ENCODE results near the gene PEX11A.

GRCh38 chr15:89649013-89649625 lies 41.4 kb downstream of the PEX11A start:
- TF ChIP-seq, protein P1, sequence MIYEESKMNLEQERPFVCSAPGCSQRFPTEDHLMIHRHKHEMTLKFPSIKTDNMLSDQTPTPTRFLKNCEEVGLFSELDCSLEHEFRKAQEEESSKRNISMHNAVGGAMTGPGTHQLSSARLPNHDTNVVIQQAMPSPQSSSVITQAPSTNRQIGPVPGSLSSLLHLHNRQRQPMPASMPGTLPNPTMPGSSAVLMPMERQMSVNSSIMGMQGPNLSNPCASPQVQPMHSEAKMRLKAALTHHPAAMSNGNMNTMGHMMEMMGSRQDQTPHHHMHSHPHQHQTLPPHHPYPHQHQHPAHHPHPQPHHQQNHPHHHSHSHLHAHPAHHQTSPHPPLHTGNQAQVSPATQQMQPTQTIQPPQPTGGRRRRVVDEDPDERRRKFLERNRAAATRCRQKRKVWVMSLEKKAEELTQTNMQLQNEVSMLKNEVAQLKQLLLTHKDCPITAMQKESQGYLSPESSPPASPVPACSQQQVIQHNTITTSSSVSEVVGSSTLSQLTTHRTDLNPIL (CRISPR knock-in tag; IDR thresholded peaks at IDR 0.05; ENCODE audit: low read depth): no peak
- no peak for TF ChIP-seq ARNTL (CRISPR knock-in tag; IDR thresholded peaks at IDR 0.05; ENCODE audit: borderline replicate concordance, low read depth)
- no peak for TF ChIP-seq ZFP30 (CRISPR knock-in tag; IDR thresholded peaks at IDR 0.05)
- no peak for TF ChIP-seq TOX (CRISPR knock-in tag; IDR thresholded peaks at IDR 0.05; ENCODE audit: borderline replicate concordance)
- no peak for TF ChIP-seq ISL1 (CRISPR knock-in tag; IDR thresholded peaks at IDR 0.05)
- no peak for TF ChIP-seq CSDC2 (CRISPR knock-in tag; IDR thresholded peaks at IDR 0.05)
- TF ChIP-seq SNAI2 (CRISPR knock-in tag; IDR thresholded peaks at IDR 0.05): no peak
- TF ChIP-seq, protein P2, sequence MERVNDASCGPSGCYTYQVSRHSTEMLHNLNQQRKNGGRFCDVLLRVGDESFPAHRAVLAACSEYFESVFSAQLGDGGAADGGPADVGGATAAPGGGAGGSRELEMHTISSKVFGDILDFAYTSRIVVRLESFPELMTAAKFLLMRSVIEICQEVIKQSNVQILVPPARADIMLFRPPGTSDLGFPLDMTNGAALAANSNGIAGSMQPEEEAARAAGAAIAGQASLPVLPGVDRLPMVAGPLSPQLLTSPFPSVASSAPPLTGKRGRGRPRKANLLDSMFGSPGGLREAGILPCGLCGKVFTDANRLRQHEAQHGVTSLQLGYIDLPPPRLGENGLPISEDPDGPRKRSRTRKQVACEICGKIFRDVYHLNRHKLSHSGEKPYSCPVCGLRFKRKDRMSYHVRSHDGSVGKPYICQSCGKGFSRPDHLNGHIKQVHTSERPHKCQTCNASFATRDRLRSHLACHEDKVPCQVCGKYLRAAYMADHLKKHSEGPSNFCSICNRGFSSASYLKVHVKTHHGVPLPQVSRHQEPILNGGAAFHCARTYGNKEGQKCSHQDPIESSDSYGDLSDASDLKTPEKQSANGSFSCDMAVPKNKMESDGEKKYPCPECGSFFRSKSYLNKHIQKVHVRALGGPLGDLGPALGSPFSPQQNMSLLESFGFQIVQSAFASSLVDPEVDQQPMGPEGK (CRISPR knock-in tag; IDR thresholded peaks at IDR 0.05; ENCODE audit: borderline replicate concordance): no peak
- TF ChIP-seq GLIS3 (CRISPR knock-in tag; IDR thresholded peaks at IDR 0.05): no peak
- TF ChIP-seq, protein P3, sequence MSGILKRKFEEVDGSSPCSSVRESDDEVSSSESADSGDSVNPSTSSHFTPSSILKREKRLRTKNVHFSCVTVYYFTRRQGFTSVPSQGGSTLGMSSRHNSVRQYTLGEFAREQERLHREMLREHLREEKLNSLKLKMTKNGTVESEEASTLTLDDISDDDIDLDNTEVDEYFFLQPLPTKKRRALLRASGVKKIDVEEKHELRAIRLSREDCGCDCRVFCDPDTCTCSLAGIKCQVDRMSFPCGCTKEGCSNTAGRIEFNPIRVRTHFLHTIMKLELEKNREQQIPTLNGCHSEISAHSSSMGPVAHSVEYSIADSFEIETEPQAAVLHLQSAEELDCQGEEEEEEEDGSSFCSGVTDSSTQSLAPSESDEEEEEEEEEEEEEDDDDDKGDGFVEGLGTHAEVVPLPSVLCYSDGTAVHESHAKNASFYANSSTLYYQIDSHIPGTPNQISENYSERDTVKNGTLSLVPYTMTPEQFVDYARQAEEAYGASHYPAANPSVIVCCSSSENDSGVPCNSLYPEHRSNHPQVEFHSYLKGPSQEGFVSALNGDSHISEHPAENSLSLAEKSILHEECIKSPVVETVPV (CRISPR knock-in tag; IDR thresholded peaks at IDR 0.05): no peak
- TF ChIP-seq ESRRG (CRISPR knock-in tag; IDR thresholded peaks at IDR 0.05): no peak
- TF ChIP-seq RARB (CRISPR knock-in tag; IDR thresholded peaks at IDR 0.05): no peak
- no peak for TF ChIP-seq ZNF565 (CRISPR knock-in tag; conservative IDR thresholded peaks at IDR 0.05; ENCODE audit: low read depth)
- no peak for TF ChIP-seq ZNF8 (CRISPR knock-in tag; IDR thresholded peaks at IDR 0.05)

Data from SK-N-SH treated with all-trans-retinoic acid at 6 μM for 48 hours (cell line).